Dendritic cell treated with granulocyte-macrophage colony-stimulating factor and Interleukin-4, amounts not matched to agents 40 ng/mL and 50 ng/mL, for 4 days (primary cell): Measurements from ENCODE around the gene IL17RC.
"Not testable (repeated sequence)": the region's sequence is repeated elsewhere in the genome, so short reads cannot be mapped to it uniquely, and the experiment has no call there.

Source experiments
- H3K27ac Mint-ChIP-seq: one replicate; pipeline ENCODE4 v1.8.0; 2022; ENCODE audit warnings: mild to moderate bottlenecking, mixed read lengths
- H3K27me3 Mint-ChIP-seq: one replicate; pipeline ENCODE4 v1.8.0; 2022; ENCODE audit warnings: mild to moderate bottlenecking, mixed read lengths
- H3K36me3 Mint-ChIP-seq: one replicate; pipeline ENCODE4 v1.8.0; 2022; ENCODE audit warnings: low read depth, mixed read lengths
- H3K4me1 Mint-ChIP-seq: one replicate; pipeline ENCODE4 v1.8.0; 2022; ENCODE audit warnings: low read depth, mixed read lengths
- H3K4me3 Mint-ChIP-seq: one replicate; pipeline ENCODE4 v1.8.0; 2022; ENCODE audit warnings: mild to moderate bottlenecking, moderate library complexity, mixed read lengths
- H3K9me3 Mint-ChIP-seq: one replicate; pipeline ENCODE4 v1.8.0; 2022; ENCODE audit warnings: mixed read lengths
- intact Hi-C: fragments of 100-400 bp; cut with micrococcal nuclease; formaldehyde crosslinking; loops from one replicate; pipeline ENCODE4 v1.15.0; 2022

Gene IL17RC

DNA sequence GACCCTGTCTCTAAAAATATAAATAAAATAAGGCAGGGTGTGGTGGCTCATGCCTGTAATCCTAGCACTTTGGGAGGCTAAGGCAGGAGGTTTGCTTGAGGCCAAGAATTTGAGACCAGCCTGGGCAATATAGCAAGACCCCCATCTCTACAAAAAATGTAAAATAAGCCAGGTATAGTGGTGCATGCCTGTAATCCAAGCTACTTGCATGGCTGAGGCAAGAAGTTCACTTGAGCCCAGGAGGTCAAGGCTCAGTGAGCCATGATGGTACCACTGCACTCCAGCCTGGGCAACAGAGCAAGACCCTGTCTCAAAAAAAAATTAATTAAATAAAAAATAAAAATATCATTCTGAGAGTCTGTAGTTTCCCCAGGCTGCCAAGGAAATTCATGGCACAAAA, 30.6 kb upstream of the IL17RC start:
- intact Hi-C loops = no loop called here
- Mint-ChIP-seq H3K9me3 (no peaks in the 10 kb centered on the region), H3K4me3 (no peak overlapping the region), H3K27ac (no peak overlapping the region), H3K27me3 (no peaks in the 10 kb centered on the region), H3K36me3 (peaks cover 10% of the 10 kb centered on the region), H3K4me1 (peaks cover 5% of the 10 kb centered on the region)

DNA sequence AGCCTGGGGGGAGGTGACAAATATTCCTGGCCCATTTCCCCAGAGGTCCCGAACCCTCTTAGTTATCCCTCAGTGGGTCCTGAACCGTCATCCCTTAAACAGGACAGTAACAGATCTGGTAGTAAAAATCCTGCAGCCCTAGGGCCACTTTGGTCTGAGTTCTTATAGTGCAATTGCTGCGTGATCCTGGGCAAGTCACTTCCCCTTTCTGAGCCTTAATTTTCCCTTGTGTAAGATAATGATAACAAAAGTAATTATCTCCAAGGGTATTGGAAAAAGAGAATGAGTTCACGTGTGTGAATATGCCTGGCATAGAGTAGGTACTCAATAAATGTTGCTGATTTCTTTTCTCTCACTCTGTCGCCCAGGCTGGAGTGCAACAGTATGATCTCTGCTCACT, 29.4 kb upstream of the IL17RC start:
- intact Hi-C loops = no loop called here
- Mint-ChIP-seq H3K4me1 (peaks cover 10% of the 10 kb centered on the region), H3K27ac (no peak overlapping the region), H3K9me3 (no peaks in the 10 kb centered on the region), H3K36me3 (peaks cover 15% of the 10 kb centered on the region), H3K27me3 (no peaks in the 10 kb centered on the region), H3K4me3 (no peak overlapping the region)

DNA sequence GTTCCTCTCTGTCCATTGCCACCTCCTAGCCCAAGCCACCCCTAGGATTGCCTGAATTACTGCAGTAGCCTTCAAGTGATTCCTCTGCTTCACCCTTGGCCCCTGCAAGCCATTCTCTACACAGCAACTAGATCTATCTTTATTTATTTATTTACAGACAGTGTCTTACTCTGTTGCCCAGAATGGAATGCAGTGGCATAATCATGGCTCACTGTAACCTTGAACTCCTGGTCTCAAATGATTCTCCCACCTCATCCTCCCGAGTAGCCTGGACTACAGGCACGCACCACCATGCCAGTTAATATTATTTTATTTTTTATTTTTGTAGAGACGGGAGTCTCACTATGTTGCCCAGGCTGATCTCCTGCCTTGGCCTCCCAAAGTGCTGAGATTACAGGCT, 28.4 kb upstream of the IL17RC start:
- Mint-ChIP-seq H3K27me3 (no peaks in the 10 kb centered on the region), H3K36me3 (peaks cover 25% of the 10 kb centered on the region), H3K4me1 (peaks cover 17% of the 10 kb centered on the region), H3K27ac (no peak overlapping the region), H3K9me3 (no peaks in the 10 kb centered on the region), H3K4me3 (no peak overlapping the region)
- intact Hi-C loops = no loop called here

DNA sequence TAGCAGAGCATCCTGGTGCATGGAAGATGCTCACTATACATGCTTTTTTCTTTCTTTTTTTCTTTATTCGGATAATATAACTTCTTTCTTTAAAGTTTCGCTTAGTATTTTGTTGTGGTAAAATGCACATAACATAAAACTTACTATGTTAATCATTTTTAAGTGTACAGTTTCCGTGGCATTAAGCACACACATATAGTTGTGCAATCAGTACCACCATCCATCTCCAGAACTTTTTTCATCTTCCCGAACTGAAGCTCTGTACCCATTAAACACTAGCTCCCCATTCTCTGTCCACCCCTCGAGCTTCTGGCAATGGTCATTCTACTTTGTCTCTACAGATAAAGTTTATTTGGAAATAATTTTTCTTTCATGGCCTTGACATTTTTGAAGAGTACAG, 27.5 kb upstream of the IL17RC start:
- Mint-ChIP-seq H3K36me3 (peaks cover 25% of the 10 kb centered on the region), H3K4me3 (no peak overlapping the region), H3K27ac (no peak overlapping the region), H3K4me1 (peaks cover 17% of the 10 kb centered on the region), H3K27me3 (no peaks in the 10 kb centered on the region), H3K9me3 (no peaks in the 10 kb centered on the region)
- intact Hi-C loops = no loop called here

DNA sequence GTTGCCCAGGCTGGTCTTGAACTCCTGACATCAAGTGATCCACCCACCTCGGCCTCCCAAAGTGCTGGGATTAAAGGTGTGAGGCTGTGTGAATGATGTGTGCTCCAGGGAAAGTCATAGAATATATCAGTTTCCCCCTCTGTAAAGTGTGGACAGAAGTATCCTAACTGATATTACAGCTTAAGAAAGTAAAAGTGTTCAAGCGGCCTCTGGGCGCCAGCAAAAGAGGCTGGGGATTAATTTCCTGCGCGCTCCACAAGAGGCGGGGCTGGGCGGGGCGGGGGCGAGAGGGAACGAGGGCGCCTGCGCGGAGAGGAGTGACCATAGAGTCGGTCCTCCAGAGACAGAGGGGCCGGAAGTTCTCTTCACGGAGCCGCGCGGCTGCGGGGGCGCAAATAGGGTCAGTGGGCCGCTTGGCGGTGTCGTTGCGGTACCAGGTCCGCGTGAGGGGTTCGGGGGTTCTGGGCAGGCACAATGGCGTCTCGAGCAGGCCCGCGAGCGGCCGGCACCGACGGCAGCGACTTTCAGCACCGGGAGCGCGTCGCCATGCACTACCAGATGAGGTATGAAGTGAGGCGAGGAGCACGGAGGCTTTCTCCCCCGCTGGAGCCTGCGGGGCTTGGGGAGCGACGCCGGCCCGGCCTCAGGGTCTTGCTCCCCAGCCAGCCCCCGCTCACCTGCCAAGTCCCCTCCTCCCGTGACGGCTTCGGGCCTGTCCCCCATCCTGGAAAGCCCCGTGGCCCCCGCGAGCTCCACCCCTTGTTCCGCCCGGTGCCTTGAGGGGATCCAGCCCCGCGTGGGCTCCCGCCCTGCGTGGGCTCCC, 26.4 kb upstream of the IL17RC start, which contains the start of gene JAGN1:
JAGN1 (plus strand) TSS at position 362 of the 823 bp plus-strand sequence; CDS start at position 475, 113 bp downstream.
- peak within 1 kb of the TSS; percentile 95 for H3K27ac Mint-ChIP-seq
- H3K9me3 Mint-ChIP-seq = no peaks in the 10 kb centered on the region
- H3K27me3 Mint-ChIP-seq = no peaks in the 10 kb centered on the region
- peaks cover 33% of the 10 kb centered on the region for H3K36me3 Mint-ChIP-seq
- intact Hi-C loops = loop anchor here (2.0 kb wide), 1 partner anchor 24 kb away; no protein-coding TSS in a partner anchor
- peaks cover 17% of the 10 kb centered on the region for H3K4me1 Mint-ChIP-seq
- peak within 1 kb of the TSS; percentile 93 for H3K4me3 Mint-ChIP-seq

DNA sequence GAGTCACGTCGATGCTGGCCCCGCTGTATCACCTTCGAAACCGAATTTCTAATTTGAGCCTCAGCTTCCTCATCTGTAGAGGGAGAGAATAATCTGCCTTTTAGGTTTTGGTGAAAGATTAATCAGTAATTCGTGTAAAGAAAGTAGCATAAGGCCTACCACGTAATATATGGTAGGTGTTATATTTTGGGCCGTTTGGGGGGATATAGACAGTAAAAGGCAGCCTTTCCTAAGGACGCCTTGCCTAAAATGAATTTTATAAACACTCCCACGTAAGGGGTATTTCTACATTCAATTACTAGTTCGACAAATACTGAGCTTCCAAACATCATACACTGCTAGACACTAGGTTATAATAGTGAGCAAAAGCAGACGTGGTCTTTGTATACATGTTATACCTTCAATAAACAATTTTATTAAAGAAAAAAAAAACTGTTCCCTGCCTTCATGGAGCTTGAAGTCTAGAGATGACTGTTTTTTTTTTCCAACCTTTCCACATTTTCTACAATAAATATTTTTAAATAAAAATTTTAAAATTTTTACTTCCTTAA, 25.8 kb upstream of the IL17RC start:
- no peaks in the 10 kb centered on the region for H3K27me3 Mint-ChIP-seq
- H3K4me3 Mint-ChIP-seq = peak overlapping the region; percentile 93
- peaks cover 33% of the 10 kb centered on the region for H3K36me3 Mint-ChIP-seq
- H3K4me1 Mint-ChIP-seq = peaks cover 17% of the 10 kb centered on the region
- peak overlapping the region; percentile 95 for H3K27ac Mint-ChIP-seq
- intact Hi-C loops = loop anchor here (2.0 kb wide), 1 partner anchor 24 kb away; no protein-coding TSS in a partner anchor
- no peaks in the 10 kb centered on the region for H3K9me3 Mint-ChIP-seq

DNA sequence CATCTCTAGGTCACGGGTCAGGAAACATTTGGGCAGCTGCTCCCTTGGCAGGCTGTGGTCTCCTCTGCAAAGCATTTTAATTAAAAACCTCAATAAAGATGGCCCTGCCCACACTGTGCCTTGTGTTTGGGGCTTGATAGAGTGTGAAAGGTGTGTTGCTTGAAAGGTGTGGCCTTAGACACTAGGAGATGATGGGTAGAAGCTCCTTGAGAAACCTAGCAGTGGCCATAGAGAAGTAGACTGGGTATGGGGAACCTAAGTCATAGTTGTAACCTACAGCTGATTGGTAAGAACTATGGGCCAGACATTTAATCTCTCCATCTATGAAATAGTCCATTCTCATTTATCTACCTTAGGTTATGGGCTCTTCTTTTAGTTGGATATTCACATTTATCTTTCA, 23.2 kb upstream of the IL17RC start:
- no peak overlapping the region for H3K4me3 Mint-ChIP-seq
- H3K4me1 Mint-ChIP-seq = peaks cover 26% of the 10 kb centered on the region
- no peak overlapping the region for H3K27ac Mint-ChIP-seq
- no peaks in the 10 kb centered on the region for H3K27me3 Mint-ChIP-seq
- intact Hi-C loops = no loop called here
- H3K9me3 Mint-ChIP-seq = no peaks in the 10 kb centered on the region
- H3K36me3 Mint-ChIP-seq = peaks cover 33% of the 10 kb centered on the region

DNA sequence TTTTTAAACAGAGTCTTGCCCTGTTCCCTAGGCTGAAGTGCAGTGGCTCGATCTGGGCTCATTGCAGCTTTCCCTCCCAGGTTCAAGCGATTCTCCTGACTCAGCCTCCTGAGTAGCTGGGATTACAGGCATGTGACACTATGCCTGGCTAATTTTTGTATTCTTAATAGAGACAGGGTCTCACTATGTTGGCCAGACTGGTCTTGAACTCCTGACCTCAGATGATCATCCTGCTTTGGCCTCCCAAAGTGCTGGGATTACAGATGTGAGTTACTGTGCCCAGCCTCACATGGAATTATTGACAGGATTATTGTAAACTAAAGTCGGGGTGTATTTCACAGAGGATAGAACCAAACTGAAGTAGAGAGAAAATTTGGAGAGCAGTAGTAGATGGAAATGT, 21.2 kb upstream of the IL17RC start:
- H3K27me3 Mint-ChIP-seq, intact Hi-C loops, H3K9me3 Mint-ChIP-seq, H3K27ac Mint-ChIP-seq, H3K4me3 Mint-ChIP-seq: not testable (repeated sequence)
- Mint-ChIP-seq H3K36me3 (peaks cover 27% of the 10 kb centered on the region), H3K4me1 (peaks cover 34% of the 10 kb centered on the region)

DNA sequence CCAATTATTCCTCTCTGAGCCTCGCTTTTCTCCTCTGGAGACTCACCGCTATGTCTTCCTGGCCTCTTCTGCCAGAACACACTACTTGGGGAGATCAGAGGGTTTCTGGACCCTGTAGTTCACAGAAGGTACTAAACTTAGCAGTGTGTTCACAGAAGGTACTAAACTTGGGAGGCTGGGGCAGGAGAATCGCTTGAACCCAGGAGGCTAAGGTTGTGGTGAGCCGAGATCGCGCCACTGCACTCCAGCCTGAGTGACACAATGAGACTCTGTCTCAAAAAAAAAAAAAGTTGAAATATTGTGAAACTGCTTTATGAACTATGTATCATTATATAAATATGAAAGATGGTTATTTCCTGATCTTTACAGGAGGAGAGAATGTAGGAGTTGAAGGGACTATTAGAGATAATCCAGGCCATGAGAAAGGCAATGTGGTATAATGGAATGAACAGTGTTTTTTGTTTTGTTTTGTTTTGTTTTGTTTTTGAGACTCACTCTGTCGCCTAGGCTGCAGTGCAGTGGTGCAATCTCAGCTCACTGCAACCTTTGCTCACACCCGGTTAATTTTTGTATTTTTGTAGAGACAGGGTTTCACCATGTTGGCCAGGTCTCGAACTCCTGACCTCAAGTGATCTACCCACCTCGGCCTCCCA, 20.0 kb upstream of the IL17RC start:
- peaks cover 22% of the 10 kb centered on the region for H3K36me3 Mint-ChIP-seq
- H3K27ac Mint-ChIP-seq, intact Hi-C loops, H3K4me3 Mint-ChIP-seq, H3K27me3 Mint-ChIP-seq, H3K9me3 Mint-ChIP-seq: not testable (repeated sequence)
- H3K4me1 Mint-ChIP-seq = peaks cover 31% of the 10 kb centered on the region

DNA sequence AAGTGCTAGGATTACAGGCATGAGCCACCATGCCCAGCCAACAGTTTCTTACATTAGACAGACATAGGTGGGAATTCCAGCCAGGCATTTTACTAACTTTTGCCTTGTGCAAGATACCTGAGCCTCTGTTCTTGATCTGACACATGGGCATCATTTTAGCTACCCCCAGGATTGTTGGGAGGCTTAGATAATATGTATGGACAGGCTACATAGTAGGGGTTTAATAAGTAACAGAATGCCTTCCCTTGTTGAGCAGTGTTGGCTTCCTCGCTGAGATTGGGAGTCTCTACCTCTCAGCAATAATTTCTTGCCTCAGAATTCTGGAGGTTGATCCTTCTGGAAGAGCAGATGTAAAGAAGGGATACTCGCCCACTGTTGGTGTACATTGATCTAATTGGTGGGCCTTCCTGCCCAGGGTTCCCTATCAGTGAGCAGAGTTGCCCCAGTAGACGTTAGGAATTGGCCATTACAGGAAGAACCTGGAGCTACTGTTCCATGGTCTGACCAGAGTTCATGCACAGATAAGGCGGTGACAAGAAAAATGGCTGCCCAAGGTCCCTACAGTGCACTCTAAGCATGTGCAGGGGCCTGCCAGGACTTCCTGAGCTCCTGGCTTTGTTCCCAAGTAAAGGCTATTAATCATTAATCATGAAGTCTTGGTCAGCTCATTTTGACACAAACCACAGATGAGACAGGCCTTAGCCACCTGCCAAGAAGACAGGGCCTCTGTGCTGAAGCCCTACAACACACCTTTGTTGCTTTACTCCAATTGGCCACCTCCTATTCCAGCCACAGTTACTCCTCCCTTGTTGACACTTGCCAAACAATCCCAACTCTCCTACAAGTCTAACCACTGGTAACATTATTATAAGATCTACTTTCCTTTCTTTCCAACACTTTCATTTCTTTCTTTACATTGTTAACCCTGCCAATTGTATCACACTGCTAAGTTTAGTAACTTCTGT, 19.2 kb upstream of the IL17RC start:
- H3K36me3 Mint-ChIP-seq = peaks cover 15% of the 10 kb centered on the region
- no peaks in the 10 kb centered on the region for H3K9me3 Mint-ChIP-seq
- peaks cover 33% of the 10 kb centered on the region for H3K4me1 Mint-ChIP-seq
- no peak overlapping the region for H3K4me3 Mint-ChIP-seq
- intact Hi-C loops = no loop called here
- peak overlapping the region; percentile 18 for H3K27ac Mint-ChIP-seq
- no peaks in the 10 kb centered on the region for H3K27me3 Mint-ChIP-seq

DNA sequence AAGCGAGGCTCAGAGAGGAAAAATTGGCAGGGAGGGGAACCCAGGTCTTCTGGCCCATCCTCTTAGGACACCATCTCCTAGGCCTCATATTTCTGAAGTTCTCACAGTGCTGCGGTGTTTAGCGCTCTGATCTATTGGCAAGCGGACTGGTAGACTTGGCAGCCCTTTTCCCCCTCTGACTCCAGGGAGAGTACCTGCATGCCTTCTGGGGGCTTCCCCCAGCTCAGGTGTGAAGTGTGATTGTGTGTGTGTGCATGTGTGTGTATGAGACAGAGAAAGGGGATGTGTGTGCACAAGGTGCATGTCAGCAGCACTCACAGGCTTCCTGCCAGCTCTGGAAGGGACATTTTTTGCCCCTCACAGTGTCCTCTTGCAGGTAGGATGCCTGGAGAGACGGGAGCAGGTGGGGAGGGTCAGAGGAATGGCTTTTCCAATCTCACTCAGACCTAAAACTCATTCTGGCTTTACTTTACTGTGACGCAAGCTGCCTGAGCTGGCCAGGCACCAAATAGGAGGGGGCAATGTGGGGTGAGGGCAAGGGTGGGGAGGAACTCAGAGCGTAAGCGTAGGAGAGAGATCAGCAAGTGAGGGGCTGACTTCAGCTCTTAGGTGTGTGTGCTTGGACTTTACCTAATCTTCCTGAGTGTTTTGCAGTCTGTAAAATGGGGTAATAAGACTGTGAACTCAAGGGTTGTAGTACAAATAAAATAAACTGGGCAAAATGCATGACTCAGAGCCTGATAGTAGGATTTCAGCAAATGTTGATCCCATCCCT, 18.2 kb upstream of the IL17RC start:
- Mint-ChIP-seq H3K9me3 (no peaks in the 10 kb centered on the region), H3K4me3 (no peak overlapping the region), H3K4me1 (peaks cover 37% of the 10 kb centered on the region), H3K27me3 (no peaks in the 10 kb centered on the region), H3K27ac (peak overlapping the region; percentile 52), H3K36me3 (peaks cover 8% of the 10 kb centered on the region)
- intact Hi-C loops = no loop called here

DNA sequence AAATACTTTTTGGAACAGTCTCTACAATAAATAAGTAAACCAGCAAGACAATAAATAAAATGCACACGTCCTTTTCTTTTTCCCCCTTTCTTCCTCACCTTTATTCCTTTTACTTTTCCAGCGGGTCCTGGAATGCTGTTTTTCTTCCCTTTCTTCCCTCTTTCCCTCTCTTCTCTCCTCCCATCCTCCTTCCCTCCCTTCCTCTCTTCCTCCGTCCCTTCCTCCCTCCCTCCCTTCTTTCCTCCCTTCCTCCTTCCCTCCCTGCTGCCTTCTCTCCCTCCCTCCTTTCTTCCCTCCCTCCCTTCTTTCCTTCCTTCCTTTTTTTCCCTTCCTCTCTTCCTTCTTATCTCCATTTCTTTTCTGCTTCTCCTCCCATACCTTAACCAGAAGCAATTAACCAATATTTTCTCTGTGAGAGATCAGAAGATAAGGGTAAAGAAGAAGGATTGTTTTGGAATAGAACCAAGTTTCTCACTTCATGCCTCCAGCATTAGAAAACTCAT, 17.6 kb upstream of the IL17RC start:
- Mint-ChIP-seq H3K36me3 (peaks cover 8% of the 10 kb centered on the region), H3K4me1 (peaks cover 40% of the 10 kb centered on the region), H3K9me3 (no peaks in the 10 kb centered on the region), H3K4me3 (no peak overlapping the region), H3K27ac (peak overlapping the region; percentile 52), H3K27me3 (no peaks in the 10 kb centered on the region)
- intact Hi-C loops = no loop called here

DNA sequence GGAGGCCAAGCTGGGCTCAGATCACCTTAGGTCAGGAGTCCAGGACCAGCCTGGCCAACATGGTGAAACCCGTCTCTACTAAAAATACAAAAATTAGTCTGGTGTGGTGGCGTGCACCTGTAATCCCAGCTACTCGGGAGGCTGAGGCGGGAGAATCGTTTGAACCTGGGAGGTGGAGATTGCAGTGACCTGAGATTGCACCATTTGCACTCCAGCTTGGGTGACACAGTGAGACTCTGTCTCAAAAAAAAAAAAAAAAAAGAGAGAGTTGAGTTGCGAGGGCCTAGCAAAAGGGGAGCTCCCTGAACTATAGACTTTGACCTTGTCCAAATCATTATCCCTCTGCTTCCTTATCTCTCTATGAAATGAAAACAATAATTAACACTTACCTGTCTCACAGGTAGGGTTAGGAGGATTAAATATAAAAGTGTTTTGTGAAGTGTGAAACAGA, 15.9 kb upstream of the IL17RC start:
- peaks cover 40% of the 10 kb centered on the region for H3K4me1 Mint-ChIP-seq
- H3K4me3 Mint-ChIP-seq, H3K36me3 Mint-ChIP-seq, intact Hi-C loops, H3K27me3 Mint-ChIP-seq, H3K27ac Mint-ChIP-seq, H3K9me3 Mint-ChIP-seq: not testable (repeated sequence)
